ENCODE measurements around the gene GGPS1.
"Not testable (repeated sequence)": the region's sequence is repeated elsewhere in the genome, so short reads cannot be mapped to it uniquely, and the experiment has no call there.

GGPS1 gene

DNA sequence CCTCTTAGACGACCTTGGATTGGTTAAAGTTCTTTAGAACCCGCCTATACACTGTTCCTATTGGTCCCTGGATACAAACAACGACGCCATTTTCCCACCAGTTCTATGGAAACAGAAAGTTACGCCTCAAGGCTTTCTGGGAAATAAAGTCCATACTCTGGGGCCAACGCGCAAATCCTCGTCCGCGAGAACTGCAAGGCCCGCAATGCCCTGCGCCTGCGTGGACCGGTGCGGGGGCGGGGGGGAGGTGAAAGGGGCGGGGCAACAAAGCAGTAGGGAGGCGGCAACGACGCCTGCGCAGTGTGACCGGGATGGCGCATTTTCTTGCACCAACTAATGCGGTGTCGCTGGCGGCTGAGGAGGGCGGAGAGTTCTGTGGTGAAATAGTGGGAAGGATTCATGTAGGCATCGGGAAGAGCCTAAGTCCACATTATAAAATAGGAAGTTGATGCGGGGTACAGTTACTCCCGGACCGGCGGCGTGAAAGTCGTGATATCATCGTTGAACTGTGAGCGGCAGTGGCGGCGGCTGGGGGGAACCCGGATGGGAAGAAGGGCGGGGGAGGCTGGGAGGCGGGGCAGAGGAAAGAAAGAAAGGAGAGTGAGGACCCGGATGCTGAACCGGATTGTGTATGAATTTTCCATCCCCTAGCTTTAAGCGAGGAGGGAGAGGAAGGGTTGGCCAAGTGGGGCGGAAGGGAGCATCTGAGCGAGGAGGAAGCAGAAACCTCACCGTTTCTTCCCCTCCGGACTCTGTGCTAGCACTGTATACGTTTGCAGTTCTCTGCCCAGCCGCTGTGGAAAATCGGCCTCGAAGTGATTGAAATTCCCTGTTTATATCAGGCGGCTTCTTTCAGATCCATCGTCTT is at the start of gene GGPS1:
GGPS1 (plus strand) TSS at position 300 of the 868 bp plus-strand sequence. CDS start 6,695 bp downstream, outside the sequence.
- peak; percentile 100 for DNase-seq

DNA sequence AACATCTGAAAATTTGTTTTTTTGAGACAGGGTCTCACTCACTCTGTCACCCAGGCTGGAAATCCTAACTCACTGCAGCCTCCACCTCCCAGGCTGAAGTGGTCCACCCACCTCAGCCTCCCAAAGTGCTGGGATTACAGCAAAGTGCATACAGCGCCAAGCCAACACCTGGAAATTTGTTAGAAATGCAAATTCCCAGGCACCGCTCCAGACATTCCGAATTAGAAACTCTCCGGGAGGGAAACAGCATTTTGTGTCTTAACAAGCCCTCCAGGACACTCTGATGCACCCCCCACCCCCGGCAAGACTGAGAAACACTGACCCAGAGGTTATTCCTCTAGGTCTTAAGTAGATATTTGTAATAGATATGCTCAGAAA is 49.5 kb upstream of the GGPS1 start:
- DNase-seq, result no peak

DNA sequence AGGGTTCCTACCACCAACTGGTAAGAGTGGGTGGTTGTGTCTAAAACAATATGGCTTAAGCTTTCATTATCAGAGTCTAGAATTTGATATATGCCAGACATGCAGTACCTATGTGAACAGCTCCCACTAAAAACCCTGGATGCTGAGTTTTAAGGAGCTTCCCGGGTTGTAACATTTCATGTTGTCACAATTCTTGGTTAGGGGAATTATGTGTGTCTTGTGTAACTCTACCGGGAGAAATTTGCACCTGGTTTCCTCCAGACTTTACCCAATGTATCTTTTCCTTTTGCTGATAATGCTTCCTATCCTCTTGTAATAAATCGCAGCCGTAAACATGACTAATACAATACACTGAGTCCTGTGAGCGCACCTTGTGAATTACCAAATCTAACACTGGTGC is 48.7 kb upstream of the GGPS1 start:
- DNase-seq, result no peak

DNA sequence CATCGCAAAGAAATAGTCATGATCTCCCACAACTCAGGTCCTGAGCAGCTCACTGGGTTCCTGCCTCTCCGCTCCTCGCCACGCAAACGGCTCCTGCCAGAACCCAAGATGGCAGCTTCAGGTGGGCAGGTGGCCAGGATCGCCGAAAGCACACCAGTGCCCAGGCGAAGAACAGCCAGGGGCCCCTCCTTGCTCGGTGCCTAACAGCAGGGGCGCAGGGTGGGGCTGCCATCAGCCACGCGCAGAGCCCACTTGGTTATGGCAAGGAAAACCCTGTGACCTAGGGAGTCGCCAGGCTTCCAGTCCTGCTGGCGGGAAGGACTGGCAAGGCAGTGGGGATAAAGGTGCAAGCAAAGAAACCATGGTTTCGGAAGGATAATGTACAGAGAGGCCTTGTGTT is 47.9 kb upstream of the GGPS1 start:
- no peak for DNase-seq

DNA sequence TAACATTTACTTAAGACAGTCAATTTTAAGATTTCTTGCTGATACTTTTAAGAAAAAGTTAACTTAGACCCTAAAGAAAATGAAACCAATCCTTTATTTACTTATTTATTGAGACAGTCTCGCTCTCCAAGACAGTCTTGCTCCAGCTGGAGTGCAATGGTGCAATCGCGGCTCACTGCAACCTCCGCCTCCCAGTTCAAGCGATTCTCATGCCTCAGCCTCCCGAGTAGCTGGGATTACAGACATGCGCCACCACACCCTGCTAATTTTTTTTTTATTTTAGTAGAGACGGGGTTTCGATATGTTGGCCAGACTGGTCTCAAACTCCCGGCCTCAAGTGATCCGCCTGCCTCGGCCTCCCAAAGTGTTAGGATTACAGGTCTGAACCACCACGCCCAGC is 44.7 kb upstream of the GGPS1 start:
- not testable (repeated sequence) for DNase-seq

DNA sequence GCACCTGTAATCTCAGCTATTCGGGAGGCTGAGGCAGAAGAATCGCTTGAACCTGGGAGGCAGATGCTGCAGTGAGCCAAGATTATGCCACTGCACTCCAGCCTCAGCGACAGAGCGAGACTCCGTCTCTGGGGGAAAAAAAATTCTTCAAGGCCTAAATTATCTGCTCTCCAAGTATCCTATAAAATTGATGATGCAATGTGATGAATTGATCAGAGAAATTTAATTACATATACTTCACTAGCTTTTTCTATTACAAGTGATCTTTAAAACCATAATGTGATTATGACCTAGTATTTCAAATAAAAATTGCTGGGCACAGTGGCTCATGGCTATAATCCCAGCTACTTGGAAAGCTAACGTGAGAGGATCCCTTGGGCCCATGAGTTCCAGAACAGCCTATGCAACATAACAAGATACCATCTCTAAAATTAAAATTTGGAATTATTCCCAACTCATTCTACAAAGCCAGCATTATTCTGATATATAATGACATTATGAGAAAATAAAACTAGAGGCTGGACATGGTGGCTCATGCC is 44.1 kb upstream of the GGPS1 start:
- DNase-seq, result no peak

DNA sequence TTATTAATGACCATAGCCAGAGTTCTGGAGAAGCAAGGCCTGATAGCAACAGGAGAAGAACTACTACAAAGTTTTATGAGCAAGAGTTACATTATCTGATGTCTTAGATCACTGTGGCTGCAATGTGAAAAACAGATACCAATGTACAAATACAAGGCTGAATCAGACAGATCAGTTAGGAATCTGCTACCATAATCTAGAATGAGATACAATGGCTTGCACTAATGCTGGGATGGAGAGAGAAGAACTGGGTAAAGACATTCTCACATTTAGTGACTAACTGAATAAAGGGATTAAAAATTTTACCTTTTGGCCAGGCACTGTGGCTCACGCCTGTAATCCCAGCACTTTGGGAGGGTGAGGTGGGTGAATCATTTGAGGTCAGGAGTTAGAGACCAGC is 41.7 kb upstream of the GGPS1 start:
- no peak for DNase-seq

DNA sequence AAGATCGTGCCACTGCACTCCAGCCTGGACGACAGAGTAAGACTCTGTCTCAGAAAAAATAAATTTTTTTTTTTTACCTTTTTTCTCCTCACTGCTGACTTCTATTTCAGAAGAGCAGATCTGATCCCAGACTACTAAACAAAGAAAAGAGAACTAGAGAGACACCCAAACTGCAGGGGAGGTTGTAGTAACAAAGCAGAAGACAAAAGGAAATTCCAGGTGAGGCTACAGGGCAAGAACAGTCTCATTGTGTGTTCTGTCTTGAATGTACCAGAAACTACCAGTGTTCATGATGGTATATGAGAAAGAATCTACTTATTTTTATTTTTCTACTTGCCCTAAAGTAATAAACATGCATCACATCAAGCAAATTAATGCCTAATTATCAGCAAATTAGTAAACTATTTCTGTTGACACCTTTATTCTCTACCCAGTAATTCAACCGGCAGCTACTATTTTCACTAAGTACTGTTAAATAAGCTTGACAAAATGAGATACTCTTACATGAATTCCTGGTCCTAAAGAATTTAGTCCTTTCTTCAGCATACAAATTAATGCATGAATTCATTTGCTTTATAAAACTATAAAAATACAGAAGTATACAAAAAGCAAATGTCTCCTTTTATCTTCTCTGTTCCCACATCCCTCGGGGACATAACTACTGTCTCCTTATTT is 41.0 kb upstream of the GGPS1 start:
- no peak for DNase-seq

DNA sequence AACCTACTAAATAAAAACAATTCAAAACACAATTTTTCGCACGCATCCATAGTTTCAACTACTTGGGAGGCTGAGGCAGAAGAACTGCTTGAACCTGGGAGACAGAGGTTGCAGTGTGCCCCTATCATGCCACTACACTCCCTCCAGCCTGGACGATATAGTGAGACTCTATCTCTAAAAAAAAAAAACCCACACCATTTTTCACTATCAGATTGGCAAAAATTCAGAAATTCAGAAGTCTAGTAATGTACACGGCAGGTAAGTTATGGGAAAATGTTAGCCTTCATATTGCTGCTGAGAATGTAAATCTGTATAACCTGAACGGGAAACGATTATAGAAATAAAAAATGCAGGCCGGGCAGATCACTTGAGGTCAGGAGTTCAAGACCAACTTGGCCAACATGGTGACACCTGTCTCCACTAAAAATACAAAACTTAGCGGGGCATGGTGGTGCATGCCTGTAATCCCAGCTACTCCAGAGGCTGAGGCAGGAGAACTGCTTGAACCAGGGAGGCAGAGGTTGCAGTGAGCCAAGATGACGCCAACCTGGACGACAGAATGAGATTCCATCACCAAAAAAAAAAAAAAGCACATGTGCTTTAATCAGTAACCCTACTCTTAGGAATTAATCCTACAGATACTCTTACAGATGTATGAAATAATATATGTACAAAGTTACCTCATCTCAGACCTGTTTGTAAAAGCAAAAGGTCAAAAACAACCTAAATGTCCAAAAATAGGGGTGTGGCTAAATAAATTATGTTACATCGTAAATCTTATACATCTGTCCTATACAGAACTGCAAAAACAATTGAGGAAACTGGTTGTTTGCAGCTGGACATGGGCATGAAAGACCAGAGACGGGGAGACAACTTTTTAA is 38.3 kb upstream of the GGPS1 start:
- DNase-seq, result no peak

DNA sequence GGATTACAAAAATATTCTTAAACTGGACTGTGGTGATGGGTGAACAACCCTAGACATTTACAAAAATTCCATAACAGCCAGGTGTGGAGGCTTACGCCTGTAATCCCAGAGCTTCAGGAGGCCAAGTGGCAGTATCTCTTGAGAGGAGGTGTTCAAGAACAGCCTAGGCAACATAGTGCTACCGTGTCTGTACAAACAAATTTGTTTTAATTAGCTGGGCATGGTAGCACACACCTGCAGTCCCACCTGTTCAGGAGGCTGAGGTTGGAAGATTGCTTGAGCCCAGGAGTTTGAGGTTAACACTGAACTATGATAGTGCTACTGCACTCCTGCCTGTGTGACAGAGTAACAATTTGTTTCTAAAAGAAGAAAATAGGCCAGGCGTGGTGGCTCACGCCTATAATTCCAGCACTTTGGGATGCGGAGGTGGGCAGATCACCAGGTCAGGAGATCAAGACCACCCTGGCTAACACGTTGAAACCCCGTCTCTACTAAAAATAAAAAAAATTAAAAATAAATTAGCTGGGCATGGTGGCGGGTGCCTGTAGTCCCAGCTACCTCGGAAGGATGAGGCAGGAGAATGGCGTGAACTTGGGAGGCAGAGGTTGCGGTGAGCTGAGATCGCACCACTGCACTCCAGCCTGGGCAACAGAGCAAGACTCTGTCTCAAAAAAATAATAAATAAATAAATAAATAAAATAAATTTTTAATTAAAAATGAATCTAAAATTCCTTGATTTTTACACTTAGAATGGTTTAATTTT is 37.4 kb upstream of the GGPS1 start:
- no peak for DNase-seq

DNA sequence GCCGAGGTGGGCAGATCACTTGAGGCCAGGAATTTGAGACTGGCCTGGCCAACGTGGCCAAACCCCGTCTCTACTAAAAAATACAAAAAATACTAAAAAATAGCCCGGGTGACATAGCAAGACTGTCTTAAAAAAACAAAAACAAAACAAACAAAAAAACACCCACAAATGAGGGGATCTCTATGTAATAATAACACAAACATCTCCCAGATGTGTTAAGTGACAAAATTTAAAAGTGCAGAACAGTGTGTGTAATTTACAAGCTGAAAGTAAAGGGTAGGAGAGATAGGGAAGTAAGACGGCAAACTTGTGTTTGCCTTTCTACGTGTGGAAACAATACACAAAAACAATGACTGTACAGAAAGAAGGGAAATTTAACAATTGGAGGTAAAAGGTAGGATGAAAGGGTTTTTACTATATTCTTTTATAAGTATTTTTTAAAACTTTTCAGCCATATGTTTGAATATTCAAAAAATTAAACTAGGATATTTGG is 36.7 kb upstream of the GGPS1 start:
- no peak for DNase-seq

DNA sequence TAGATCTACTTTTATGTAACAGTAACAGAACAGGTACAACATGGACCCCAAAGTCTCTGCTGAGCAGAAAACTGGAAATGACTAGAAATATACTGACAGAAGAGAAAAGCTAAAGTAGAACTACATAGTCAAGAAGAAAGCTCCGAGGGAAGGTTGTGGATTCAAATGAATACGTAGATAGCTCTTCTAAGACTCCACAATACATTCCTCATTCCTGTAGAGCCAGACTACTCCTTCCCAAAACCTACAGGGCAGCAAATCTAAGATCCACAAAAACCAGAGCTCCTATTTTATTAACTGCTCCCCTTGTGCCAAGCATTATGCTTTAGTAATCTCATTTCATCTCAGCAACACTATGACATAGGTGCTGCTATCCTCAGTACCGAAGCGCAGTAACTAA is 35.6 kb upstream of the GGPS1 start:
- no peak for DNase-seq

DNA sequence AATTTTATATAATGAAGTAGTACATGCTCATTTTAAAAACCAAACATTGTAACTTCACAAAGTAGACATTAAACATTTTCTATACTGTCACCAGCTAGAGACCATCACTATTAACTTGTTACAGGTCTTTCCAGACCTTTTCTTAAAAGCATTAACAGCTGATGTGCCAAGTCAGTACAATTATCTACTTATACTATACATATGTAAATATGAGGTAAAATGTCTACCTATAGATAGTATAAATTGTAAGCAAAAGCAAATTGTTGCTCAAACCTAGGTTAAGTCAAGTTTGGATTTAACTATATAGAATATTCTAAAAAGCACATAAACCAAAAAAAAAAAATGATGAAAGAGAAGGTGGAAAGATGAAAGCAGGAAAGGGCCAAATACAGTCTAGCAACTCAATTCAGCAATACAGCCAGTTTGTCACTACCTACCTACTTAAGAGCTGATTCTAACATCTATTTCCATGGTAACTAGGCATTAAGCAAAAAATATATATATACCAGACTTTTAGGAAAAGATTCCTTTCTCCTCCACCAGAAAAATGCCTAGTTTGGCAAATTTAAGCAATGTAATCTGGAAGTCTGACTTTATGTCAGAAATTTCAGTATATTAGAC is 34.9 kb upstream of the GGPS1 start:
- DNase-seq, result no peak

DNA sequence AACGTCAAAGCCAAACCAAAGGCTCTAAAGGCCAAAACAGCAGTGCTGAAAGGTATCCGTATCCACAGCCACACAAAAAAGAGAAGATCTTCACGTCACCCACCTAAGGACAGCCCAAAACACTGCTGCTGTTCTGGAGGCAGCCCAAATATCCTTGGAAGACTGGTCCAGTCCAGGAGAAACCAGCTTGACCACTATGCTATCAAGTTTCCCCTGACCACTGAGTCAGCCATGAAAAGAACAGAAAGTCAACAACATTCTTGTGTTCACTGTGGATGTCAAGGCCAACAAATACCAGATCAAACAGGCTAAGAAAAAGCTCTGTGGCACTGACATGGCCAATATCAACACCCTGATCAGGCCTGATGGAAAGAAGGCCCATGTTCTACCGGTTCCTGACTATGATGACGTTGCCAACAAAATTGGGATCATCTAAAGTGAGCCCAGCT is 32.4 kb upstream of the GGPS1 start:
- no peak for DNase-seq

DNA sequence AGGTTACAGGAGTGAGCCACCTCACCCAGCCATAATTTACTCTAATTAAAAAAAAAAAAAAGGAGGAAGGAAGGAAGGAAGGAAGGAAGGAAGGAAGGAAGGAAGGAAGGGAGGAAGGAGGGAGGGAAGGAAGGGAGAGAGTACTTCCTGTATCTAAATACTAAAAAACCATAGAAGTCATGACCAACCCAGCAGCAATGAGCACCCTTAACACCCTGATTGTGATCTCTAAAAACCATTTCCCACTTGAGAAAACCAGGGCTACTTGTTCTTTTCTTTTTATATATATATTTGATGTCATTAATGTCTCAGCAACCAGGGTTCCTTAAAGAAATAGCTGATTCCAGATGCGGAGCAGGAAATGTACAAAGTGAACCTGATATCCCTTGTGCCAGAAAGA is 31.6 kb upstream of the GGPS1 start:
- no peak for DNase-seq

DNA sequence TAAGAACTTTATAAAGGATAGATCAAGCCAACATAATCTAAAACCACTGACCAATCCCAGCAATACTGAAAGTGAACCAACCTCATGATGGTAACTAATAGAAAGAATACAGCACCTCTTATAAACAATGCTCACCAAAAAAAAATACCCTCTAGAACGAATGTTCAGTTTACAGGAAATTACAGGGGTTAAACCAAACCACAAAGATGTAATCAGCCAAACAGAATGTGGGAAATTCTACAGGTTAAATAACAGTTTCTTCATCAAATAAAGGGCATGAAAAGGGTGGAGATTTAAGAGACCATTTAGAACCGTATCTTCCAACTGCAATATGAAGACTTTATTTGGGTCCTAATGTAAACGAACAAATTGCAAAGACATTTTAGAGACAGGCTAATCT is 30.8 kb upstream of the GGPS1 start:
- no peak for DNase-seq

DNA sequence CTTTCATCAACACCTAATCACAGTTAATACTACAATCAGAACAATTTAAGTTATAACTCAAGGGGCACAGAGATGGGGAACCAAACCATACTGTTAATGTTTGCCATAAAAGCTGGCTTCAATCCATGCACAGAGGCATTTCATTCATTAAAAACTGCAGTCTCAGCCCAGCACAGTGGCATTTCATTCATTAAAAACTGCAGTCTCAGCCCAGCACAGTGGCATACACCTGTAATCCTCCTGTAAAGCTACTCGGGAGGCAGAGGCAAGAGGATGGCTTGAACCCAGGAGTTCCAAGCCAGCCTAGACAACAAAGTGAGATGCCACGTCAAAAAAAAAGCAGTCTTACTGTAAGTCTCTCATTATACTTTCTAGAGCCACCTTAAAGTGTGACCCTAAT is 29.6 kb upstream of the GGPS1 start:
- DNase-seq, result no peak

DNA sequence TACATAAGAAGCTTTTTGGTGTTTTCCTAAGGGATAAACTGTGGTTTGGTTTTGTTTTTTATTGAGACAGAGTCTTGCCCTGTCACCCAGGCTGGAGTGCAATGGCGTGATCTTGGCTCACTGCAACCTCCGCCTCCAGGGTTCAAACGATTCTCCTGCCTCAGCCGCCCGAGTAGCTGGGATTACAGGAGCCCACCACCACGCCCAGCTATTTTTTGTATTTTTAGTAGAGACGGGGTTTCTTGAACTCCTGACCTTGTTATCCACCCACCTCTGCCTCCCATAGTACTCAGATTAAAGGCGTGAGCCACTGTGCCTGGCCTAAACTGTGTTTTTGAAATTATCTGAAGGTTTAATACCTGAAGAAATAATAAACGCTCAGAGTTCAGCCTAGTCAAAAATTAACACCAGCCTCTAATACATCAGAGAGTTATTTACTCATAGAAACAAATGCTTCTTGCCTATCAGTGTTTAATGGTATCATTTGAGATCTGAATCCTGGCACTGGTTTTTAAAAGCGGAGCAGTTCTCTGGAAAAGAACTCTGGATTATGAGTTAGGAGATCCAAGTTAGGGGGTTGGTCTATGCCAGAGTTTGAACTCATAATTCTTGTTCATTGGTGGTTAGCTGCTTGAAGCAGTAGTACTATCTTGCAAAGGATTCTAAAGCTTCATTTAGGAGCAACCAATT is 29.1 kb upstream of the GGPS1 start:
- DNase-seq, result no peak

DNA sequence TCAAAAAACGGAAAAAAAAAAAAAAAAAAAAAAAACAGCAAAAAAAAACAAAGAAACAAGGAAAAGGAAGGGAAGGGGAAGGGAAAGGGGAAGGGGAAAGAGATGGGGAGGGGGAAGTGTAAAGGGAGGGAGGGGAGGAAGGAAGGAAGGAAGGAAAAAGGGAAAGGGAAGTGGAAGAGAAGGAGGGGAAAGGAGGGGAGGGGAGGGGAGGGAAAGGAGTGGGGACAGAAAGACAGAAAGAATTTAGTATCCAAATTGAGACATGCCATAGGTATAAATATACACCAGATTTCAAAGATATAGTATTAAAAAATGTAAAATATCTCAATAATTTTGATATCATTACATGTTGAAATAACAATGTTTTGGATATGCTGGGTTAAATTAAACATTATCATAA is 26.2 kb upstream of the GGPS1 start:
- no peak for DNase-seq

DNA sequence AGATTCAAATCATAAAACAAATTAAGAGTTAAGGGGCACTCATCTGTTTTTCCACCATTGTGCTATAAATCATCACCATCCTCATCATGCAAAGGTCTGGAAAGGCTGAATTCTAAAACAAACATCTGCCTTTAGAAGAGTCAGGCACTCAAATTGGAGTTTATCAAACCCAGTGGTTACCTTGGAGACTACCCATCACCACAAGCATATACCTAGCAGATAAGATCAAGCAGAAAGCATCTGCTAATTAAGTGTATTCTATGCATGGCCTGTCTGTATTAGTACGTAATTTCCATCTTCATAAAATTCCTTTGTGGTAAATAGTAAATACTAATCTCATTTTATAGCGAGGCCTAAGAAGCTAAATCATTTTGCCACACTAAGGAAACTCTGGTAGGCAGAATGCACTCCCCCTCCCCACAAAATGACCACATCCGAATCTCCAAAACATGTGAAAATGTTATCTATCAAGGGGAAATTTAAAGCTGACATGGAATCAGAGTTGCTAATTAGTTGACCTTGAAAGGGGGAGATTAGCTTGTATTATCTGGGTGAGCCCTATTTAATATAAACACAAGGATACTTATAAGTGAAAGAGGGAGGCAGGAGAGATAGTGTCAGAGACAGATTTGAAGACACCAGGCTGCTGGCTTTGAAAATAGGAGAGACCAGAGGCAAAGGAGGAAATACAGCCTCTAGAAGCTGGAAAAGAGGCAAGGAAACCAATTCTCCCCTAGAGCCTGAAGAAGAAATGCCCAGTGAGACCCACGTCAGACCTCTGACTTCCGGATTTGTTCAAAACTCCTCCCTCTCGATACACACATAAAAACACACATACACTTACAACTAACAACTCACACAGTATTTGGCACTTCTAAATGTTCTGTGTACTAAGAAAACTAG is 23.6 kb upstream of the GGPS1 start:
- DNase-seq, result no peak

Measured in midbrain (tissue), 1 donor.